Neural cell (in vitro differentiated cells): ENCODE measurements around the gene DDHD1. TPM values are rescaled to one million over a fixed set of nuclear protein-coding genes. Genes with fewer than 3 reads are reported as not detected.

Experiments
- H2AFZ ChIP-seq: fragments of 200-600, 300-800 bp; sonication (generic), shearing (Covaris generic); 2 replicates; pipeline ENCODE4 v1.6.0; 2014; ENCODE audit warnings: low read depth, mild to moderate bottlenecking, antibody characterized with exemption, low read length, moderate library complexity
- H3F3A ChIP-seq: fragments of 200-600 bp; shearing (Covaris generic); 2 replicates; pipeline ENCODE4 v1.6.1; 2016; ENCODE audit warnings: mild to moderate bottlenecking, moderate library complexity, mixed read lengths, antibody characterized with exemption, low read length; ENCODE audit not compliant: insufficient read depth, poor library complexity, severe bottlenecking
- H3K27ac ChIP-seq: fragments of 200-600, 300-800 bp; sonication (generic), shearing (Covaris generic); 2 replicates; pipeline ENCODE4 v1.5.1; 2014; ENCODE audit warnings: mild to moderate bottlenecking, low read length, moderate library complexity
- H3K27me3 ChIP-seq: fragments of 300-800, 200-600 bp; sonication (generic), shearing (Covaris generic); 2 replicates; pipeline ENCODE4 v1.6.0; 2014; ENCODE audit warnings: mild to moderate bottlenecking, low read depth, low read length, moderate library complexity; ENCODE audit not compliant: insufficient read depth
- H3K36me3 ChIP-seq: fragments of 300-800, 200-600 bp; sonication (generic), shearing (Covaris generic); 2 replicates; pipeline ENCODE4 v1.5.1; 2014; ENCODE audit warnings: mild to moderate bottlenecking, antibody characterized with exemption, low read length, moderate library complexity; ENCODE audit not compliant: insufficient read depth
- H3K4me2 ChIP-seq: fragments of 300-800, 200-600 bp; sonication (generic), shearing (Covaris generic); 2 replicates; pipeline ENCODE4 v1.6.0; 2014; ENCODE audit warnings: mild to moderate bottlenecking, low read length
- H3K4me3 ChIP-seq: fragments of 300-800, 200-600 bp; sonication (generic), shearing (Covaris generic); 2 replicates; pipeline ENCODE4 v1.5.1; 2014; ENCODE audit warnings: mild to moderate bottlenecking, low read length, moderate library complexity
- H3K79me2 ChIP-seq: fragments of 200-600 bp; shearing (Covaris generic); replicated peaks from 2 replicates; pipeline ENCODE4 v1.6.0; 2014; ENCODE audit warnings: mild to moderate bottlenecking, low read length, moderate library complexity; ENCODE audit not compliant: insufficient read depth
- H3K9ac ChIP-seq: fragments of 300-800, 200-600 bp; sonication (generic), shearing (Covaris generic); 2 replicates; pipeline ENCODE4 v1.6.1; 2016; ENCODE audit warnings: mild to moderate bottlenecking, low read length, mixed read lengths
- H3K9me2 ChIP-seq: fragments of 200-600 bp; shearing (Covaris generic); 2 replicates; pipeline ENCODE4 v1.6.1; 2016; ENCODE audit warnings: mild to moderate bottlenecking, low read length, mixed read lengths; ENCODE audit not compliant: insufficient read depth
- H3K9me3 ChIP-seq: fragments of 200-600, 300-800 bp; sonication (generic), shearing (Covaris generic); 2 replicates; pipeline ENCODE4 v1.6.1; 2016; ENCODE audit warnings: mild to moderate bottlenecking, mixed run types, low read length, moderate library complexity, mixed read lengths
- H4K20me1 ChIP-seq: fragments of 200-600 bp; shearing (Covaris generic); 2 replicates; pipeline ENCODE4 v1.6.1; 2016; ENCODE audit warnings: mild to moderate bottlenecking, mixed run types; ENCODE audit not compliant: insufficient read depth
- EP300 ChIP-seq: fragments of 450-650 bp; conservative IDR thresholded peaks from 2 replicates; pipeline ENCODE4 v1.6.1; 2014; ENCODE audit warnings: antibody characterized with exemption, mild to moderate bottlenecking, moderate library complexity; ENCODE audit not compliant: poor library complexity, severe bottlenecking
- EZH2 ChIP-seq: fragments of 200-600, 300-800 bp; shearing (Covaris generic), sonication (generic); IDR thresholded peaks from 2 replicates; pipeline ENCODE4 v1.6.1; 2014; ENCODE audit warnings: antibody characterized with exemption, low read length, borderline replicate concordance, mild to moderate bottlenecking; ENCODE audit not compliant: insufficient read depth, poor library complexity, severe bottlenecking
- MXI1 ChIP-seq: fragments of 450-650 bp; conservative IDR thresholded peaks from 2 replicates; pipeline ENCODE4 v1.6.1; 2014; ENCODE audit warnings: antibody characterized with exemption, mild to moderate bottlenecking; ENCODE audit not compliant: poor library complexity, severe bottlenecking
- POLR2AphosphoS5 ChIP-seq: IDR thresholded peaks from 2 replicates; pipeline ENCODE4 v1.6.1; 2012
- RAD21 ChIP-seq: fragments of 450-650 bp; conservative IDR thresholded peaks from 2 replicates; pipeline ENCODE4 v1.6.1; 2014; ENCODE audit warnings: antibody characterized with exemption, mild to moderate bottlenecking, moderate library complexity
- SMC3 ChIP-seq: fragments of 450-650 bp; conservative IDR thresholded peaks from 2 replicates; pipeline ENCODE4 v1.6.1; 2014; ENCODE audit warnings: antibody characterized with exemption, mild to moderate bottlenecking, moderate library complexity; ENCODE audit not compliant: poor library complexity
- TAF1 ChIP-seq: IDR thresholded peaks from 2 replicates; pipeline ENCODE4 v1.6.1; 2012; ENCODE audit warnings: low read depth
- polyA plus RNA-seq: library from polyadenylated mRNA; depleted of rRNA; stranded (reverse); fragments of >200 nt; gene quantifications from 2 replicates; pipeline ENCODE4 v1.2.3, GENCODE V29; 2014
- TF ChIP-seq, protein P1 (sequence below): fragments of 450-650 bp; IDR thresholded peaks from 2 replicates; pipeline ENCODE4 v1.5.1; 2014; ENCODE audit warnings: antibody characterized with exemption, mild to moderate bottlenecking, moderate library complexity; ENCODE audit not compliant: poor library complexity, severe bottlenecking
- TF ChIP-seq, protein P2 (sequence below): IDR thresholded peaks from 2 replicates; pipeline ENCODE4 v1.6.1; 2012; ENCODE audit warnings: borderline replicate concordance

Gene DDHD1
- polyA plus RNA-seq, 1 donor from 2014 or later = 13.9 TPM

DNA sequence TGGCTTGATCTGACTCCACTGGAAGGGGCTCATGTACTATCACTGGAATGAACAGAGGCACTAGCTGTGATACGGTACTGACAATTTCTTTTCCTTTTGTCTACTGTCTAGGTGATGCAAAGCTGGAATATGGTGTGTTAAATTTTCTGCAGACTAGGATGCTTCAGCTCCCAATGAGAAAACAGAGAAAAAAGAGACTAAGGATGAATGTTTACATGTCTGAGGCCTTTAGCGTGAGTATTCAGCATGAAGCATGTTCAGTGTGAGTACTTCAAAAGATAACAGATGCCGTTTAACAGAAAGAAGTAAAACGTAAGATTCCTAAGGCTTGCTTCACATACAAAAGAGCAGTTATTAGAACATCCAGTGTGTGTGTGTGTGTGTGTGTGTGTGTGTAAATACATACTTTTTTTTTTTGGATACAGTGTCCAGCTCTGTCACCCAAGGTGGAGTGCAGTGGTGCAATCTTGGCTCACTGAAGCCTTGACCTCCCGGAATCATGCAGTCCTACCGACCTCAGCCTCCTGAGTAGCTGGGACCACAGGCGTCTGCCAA, 110.0 kb downstream of the DDHD1 start:
- Histone ChIP-seq H3K79me2 (no peaks in the 10 kb centered on the region), H3K9ac (no peak overlapping the region), H3K4me2 (no peak overlapping the region), H3K27me3 (no peaks in the 10 kb centered on the region), H4K20me1 (no peaks in the 10 kb centered on the region), H3K9me2 (no peaks in the 10 kb centered on the region), H2AFZ (no peak overlapping the region), H3F3A (no peaks in the 10 kb centered on the region), H3K27ac (no peak overlapping the region), H3K4me3 (no peak overlapping the region), H3K9me3 (no peaks in the 10 kb centered on the region), H3K36me3 (peaks cover 14% of the 10 kb centered on the region)
- no peak for TF ChIP-seq TAF1
- TF ChIP-seq POLR2AphosphoS5 = no peak
- no peak for TF ChIP-seq SMC3
- no peak for TF ChIP-seq MXI1
- TF ChIP-seq EZH2 = no peak
- TF ChIP-seq, protein P1, sequence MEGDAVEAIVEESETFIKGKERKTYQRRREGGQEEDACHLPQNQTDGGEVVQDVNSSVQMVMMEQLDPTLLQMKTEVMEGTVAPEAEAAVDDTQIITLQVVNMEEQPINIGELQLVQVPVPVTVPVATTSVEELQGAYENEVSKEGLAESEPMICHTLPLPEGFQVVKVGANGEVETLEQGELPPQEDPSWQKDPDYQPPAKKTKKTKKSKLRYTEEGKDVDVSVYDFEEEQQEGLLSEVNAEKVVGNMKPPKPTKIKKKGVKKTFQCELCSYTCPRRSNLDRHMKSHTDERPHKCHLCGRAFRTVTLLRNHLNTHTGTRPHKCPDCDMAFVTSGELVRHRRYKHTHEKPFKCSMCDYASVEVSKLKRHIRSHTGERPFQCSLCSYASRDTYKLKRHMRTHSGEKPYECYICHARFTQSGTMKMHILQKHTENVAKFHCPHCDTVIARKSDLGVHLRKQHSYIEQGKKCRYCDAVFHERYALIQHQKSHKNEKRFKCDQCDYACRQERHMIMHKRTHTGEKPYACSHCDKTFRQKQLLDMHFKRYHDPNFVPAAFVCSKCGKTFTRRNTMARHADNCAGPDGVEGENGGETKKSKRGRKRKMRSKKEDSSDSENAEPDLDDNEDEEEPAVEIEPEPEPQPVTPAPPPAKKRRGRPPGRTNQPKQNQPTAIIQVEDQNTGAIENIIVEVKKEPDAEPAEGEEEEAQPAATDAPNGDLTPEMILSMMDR = no peak
- TF ChIP-seq, protein P2, sequence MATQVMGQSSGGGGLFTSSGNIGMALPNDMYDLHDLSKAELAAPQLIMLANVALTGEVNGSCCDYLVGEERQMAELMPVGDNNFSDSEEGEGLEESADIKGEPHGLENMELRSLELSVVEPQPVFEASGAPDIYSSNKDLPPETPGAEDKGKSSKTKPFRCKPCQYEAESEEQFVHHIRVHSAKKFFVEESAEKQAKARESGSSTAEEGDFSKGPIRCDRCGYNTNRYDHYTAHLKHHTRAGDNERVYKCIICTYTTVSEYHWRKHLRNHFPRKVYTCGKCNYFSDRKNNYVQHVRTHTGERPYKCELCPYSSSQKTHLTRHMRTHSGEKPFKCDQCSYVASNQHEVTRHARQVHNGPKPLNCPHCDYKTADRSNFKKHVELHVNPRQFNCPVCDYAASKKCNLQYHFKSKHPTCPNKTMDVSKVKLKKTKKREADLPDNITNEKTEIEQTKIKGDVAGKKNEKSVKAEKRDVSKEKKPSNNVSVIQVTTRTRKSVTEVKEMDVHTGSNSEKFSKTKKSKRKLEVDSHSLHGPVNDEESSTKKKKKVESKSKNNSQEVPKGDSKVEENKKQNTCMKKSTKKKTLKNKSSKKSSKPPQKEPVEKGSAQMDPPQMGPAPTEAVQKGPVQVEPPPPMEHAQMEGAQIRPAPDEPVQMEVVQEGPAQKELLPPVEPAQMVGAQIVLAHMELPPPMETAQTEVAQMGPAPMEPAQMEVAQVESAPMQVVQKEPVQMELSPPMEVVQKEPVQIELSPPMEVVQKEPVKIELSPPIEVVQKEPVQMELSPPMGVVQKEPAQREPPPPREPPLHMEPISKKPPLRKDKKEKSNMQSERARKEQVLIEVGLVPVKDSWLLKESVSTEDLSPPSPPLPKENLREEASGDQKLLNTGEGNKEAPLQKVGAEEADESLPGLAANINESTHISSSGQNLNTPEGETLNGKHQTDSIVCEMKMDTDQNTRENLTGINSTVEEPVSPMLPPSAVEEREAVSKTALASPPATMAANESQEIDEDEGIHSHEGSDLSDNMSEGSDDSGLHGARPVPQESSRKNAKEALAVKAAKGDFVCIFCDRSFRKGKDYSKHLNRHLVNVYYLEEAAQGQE = no peak
- TF ChIP-seq EP300 = no peak
- no peak for TF ChIP-seq RAD21

DNA sequence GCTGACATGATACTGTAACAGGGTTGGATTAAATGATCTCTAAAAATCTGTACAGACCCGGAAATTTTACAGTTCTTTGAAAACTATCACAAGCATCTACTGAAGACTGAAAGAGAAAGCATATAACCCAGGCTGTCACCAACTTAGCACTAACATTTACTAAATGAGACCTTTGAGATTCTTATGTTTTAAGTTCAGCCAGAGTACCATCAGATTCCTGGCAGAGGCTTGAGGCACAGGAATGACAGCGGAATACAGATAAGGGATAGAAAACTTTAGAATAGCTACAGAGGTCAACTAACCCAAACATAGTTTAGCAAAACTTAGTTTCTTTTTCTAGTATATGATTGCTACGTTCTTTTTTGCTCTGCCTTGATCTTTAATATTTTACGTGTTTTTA, 110.6 kb downstream of the DDHD1 start:
- H3K27me3 ChIP-seq = no peaks in the 10 kb centered on the region
- no peak overlapping the region for H3K4me2 ChIP-seq
- H4K20me1 ChIP-seq = no peaks in the 10 kb centered on the region
- TF ChIP-seq, protein P1 = no peak
- TF ChIP-seq RAD21 (no peak), SMC3 (no peak), EP300 (no peak), EZH2 (no peak), MXI1 (no peak), POLR2AphosphoS5 (no peak), TAF1 (no peak)
- TF ChIP-seq, protein P2 = no peak
- H3K4me3 ChIP-seq = no peak overlapping the region
- H3K9me3 ChIP-seq = no peaks in the 10 kb centered on the region
- no peaks in the 10 kb centered on the region for H3K79me2 ChIP-seq
- no peak overlapping the region for H3K9ac ChIP-seq
- no peak overlapping the region for H2AFZ ChIP-seq
- peaks cover 16% of the 10 kb centered on the region for H3K36me3 ChIP-seq
- H3K27ac ChIP-seq = no peak overlapping the region
- no peaks in the 10 kb centered on the region for H3F3A ChIP-seq
- H3K9me2 ChIP-seq = no peaks in the 10 kb centered on the region
